Esophagus muscularis mucosa (tissue), 4 donors: ENCODE results near the gene CUTC. TPM values are rescaled to one million over a fixed set of nuclear protein-coding genes. Genes with fewer than 3 reads are reported as not detected.

ENCODE experiments used
- DNase-seq: peaks from one replicate; pipeline ENCODE4 v3.0.0-alpha.2; 2017; ENCODE audit errors: extremely low spot score
- H3K27ac ChIP-seq, 4 donors: fragments of 200-600 bp; sonication (generic); replicated peaks in 1 of 4; 1 replicate in 3 of 4; 2 replicates in 1 of 4; pipeline ENCODE4 v1.5.1; 2016 to 2019; ENCODE audit warnings: mild to moderate bottlenecking in 1 of 4
- H3K27me3 ChIP-seq, 4 donors: fragments of 200-600 bp; sonication (generic); one replicate each; pipeline versions ENCODE4 v1.5.1 to v1.6.0; 2016 to 2019
- H3K36me3 ChIP-seq, 4 donors: fragments of 200-600 bp; sonication (generic); one replicate each; pipeline ENCODE4 v1.5.1; 2016 to 2019
- H3K4me1 ChIP-seq, 4 donors: fragments of 200-600 bp; sonication (generic); one replicate each; pipeline ENCODE4 v1.5.1; 2016 to 2019
- H3K4me3 ChIP-seq, 4 donors: fragments of 200-600 bp; sonication (generic); 1 replicate in 2 of 4; 2 replicates in 2 of 4; pipeline ENCODE4 v1.5.1; 2016 to 2019; ENCODE audit warnings: mild to moderate bottlenecking in 4 of 4, moderate library complexity in 1 of 4
- H3K9me3 ChIP-seq, 4 donors: fragments of 200-600 bp; sonication (generic); 1 replicate in 3 of 4; 2 replicates in 1 of 4; pipeline ENCODE4 v1.5.1; 2016 to 2019
- EP300 ChIP-seq: sonication (generic); formaldehyde crosslinking; IDR thresholded peaks from one replicate; pipeline ENCODE4 v1.6.1; 2017; ENCODE audit warnings: antibody characterized with exemption
- POLR2A ChIP-seq: fragments of 450-650 bp; IDR thresholded peaks from one replicate; pipeline ENCODE4 v1.6.1; 2017; ENCODE audit warnings: antibody characterized with exemption, moderate library complexity, mild to moderate bottlenecking, low read depth
- POLR2AphosphoS5 ChIP-seq, 2 donors: sonication (generic); formaldehyde crosslinking; IDR thresholded peaks; one replicate each; pipeline ENCODE4 v1.6.1; 2017; ENCODE audit warnings: antibody characterized with exemption in 2 of 2
- WGBS: methylation state at CpG from one replicate; pipeline ENCODE4 v1.1.5; 2018; 5-methylcytosine and 5-hydroxymethylcytosine counted together
- intact Hi-C: fragments of 100-400 bp; cut with DNase I; formaldehyde crosslinking; loops from one replicate; pipeline ENCODE4 v1.15.1; 2023
- total RNA-seq, 4 donors: library from RNA; depleted of rRNA; stranded (reverse); fragments of >200 nt; gene quantifications; one replicate each; pipeline versions ENCODE4 v1.1.0 to v1.2.1, GENCODE V29; 2016
- TF ChIP-seq, protein P1 (sequence below), 3 experiments: fragments of 200-600 bp in 2 of 3; fragments of 450-650 bp in 1 of 3; sonication (generic) in 2 of 3; IDR thresholded peaks; one replicate each; pipeline ENCODE4 v1.5.1; 2017 to 2019; ENCODE audit warnings: antibody characterized with exemption in 3 of 3, mild to moderate bottlenecking in 2 of 3, moderate library complexity in 1 of 3

CUTC gene
- total RNA-seq, 4 donors from 2014 or later: 17.6 to 28.7 (median 24.1) TPM

DNA sequence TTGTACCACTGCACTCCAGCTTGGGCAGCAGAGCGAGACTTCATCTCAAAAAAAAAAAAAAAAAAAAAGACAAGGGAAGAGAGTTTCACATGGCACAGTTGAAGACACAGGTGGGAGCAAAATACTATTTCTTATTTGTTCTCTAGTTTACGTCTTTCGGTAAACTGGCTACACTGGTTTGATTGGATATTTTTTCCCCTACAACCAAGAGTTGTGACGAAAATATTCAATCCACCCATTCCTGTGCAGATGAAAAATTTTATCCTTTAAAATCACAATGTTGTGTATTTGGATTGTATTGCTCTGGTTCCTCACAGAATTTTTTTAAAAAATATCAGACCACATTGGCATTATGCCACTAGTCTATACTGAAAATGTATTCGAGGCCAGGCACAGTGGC lies 35.9 kb downstream of the CUTC start:
- TF ChIP-seq POLR2A: no peak
- TF ChIP-seq, protein P1, sequence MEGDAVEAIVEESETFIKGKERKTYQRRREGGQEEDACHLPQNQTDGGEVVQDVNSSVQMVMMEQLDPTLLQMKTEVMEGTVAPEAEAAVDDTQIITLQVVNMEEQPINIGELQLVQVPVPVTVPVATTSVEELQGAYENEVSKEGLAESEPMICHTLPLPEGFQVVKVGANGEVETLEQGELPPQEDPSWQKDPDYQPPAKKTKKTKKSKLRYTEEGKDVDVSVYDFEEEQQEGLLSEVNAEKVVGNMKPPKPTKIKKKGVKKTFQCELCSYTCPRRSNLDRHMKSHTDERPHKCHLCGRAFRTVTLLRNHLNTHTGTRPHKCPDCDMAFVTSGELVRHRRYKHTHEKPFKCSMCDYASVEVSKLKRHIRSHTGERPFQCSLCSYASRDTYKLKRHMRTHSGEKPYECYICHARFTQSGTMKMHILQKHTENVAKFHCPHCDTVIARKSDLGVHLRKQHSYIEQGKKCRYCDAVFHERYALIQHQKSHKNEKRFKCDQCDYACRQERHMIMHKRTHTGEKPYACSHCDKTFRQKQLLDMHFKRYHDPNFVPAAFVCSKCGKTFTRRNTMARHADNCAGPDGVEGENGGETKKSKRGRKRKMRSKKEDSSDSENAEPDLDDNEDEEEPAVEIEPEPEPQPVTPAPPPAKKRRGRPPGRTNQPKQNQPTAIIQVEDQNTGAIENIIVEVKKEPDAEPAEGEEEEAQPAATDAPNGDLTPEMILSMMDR (IDR thresholded peaks at IDR 0.05): no peak
- no peak for TF ChIP-seq POLR2AphosphoS5 (IDR thresholded peaks at IDR 0.05)
- no peak for TF ChIP-seq EP300
- H3K9me3 ChIP-seq: no peaks in the 10 kb centered on the region
- H3K27ac ChIP-seq: no peak overlapping the region
- WGBS: 73% methylated on average over 5 of the region's 5 CpGs
- no peaks in the 10 kb centered on the region for H3K27me3 ChIP-seq
- intact Hi-C loops: no loop called here
- H3K4me3 ChIP-seq: no peak overlapping the region
- no peaks in the 10 kb centered on the region for H3K36me3 ChIP-seq
- no peak for DNase-seq
- H3K4me1 ChIP-seq: no peaks in the 10 kb centered on the region

DNA sequence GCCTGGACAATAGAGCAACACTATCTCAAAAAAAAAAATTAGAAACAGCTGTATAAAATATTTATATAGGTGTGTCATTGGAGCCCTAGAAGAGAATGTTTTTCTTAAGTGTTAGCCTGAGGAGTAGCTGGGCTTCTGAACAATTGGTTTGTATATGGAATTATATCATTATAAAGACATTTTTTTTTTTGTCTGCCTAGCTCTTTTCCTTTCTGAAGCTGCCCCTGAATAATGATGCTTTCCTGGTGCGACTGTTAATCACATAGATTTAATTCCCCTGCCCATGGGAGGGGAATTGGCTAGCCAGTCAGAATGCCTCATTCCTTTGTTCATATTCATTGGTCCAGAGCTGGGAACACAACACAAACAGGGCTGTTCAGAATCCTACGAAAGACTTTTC lies 36.5 kb downstream of the CUTC start:
- DNase-seq: no peak
- TF ChIP-seq POLR2A (no peak), POLR2AphosphoS5 (IDR thresholded peaks at IDR 0.05) (no peak), EP300 (no peak)
- TF ChIP-seq, protein P1 (IDR thresholded peaks at IDR 0.05): no peak
- Histone ChIP-seq H3K9me3 (no peaks in the 10 kb centered on the region), H3K4me3 (no peak overlapping the region), H3K36me3 (no peaks in the 10 kb centered on the region), H3K27me3 (no peaks in the 10 kb centered on the region), H3K4me1 (no peaks in the 10 kb centered on the region), H3K27ac (no peak overlapping the region)
- 59% methylated on average over 2 of the region's 2 CpGs for WGBS
- intact Hi-C loops: no loop called here

DNA sequence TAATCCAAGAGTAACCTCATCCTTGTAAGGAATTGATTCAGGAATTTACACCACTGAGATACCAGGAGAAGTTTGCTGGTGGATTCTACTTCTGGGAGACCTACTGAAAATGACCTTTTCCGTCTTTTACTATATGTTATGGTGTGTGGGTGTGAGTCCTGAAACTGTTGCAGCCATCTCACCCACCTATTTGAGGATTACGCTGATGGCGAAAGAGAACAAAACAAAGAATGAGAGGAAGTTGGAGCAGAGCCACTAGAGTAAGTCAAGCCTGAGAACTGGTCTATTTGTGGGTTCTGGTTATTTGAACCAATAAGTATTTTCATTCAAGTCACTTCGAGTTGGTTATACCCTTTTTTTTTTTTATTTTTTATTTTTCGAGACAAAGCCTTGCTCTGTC lies 37.7 kb downstream of the CUTC start:
- intact Hi-C loops: no loop called here
- Histone ChIP-seq H3K4me3 (no peak overlapping the region), H3K27me3 (no peaks in the 10 kb centered on the region), H3K4me1 (no peaks in the 10 kb centered on the region), H3K9me3 (no peaks in the 10 kb centered on the region), H3K36me3 (no peaks in the 10 kb centered on the region), H3K27ac (no peak overlapping the region)
- no peak for DNase-seq
- WGBS: 83% methylated on average over 5 of the region's 5 CpGs
- no peak for TF ChIP-seq EP300
- no peak for TF ChIP-seq POLR2AphosphoS5 (IDR thresholded peaks at IDR 0.05)
- TF ChIP-seq, protein P1 (IDR thresholded peaks at IDR 0.05): no peak
- TF ChIP-seq POLR2A: no peak

DNA sequence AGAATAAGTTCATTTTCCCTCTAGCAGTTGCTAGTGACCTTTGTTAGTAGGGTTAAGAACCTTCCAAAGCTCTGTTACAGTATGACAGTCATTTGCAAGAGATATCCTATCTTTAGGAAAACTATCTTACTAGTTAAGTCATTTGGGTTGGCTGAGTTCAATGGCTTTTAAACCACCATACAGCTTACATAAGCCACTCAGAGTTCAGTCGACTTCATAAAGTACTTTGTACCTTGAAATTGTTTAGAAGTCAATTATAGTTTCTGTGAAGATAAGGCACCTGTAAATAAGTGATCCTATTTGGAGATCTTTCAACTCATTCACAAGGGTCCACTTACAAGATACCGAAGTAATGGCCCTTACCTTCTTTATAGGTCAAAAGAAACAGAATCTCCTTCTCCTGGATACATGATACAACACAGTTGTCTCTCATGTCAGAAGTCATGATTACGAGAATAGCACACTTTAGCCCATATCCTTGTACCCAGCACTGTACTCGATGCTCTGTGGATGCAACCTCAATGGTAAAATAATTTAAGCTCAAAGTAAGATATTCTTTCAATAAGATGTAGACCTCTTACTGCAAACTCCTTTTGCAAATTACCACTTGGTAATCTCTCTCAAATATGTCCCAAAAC lies 38.5 kb downstream of the CUTC start:
- no peak overlapping the region for H3K27ac ChIP-seq
- WGBS: 91% methylated on average over 4 of the region's 4 CpGs

More for the DNA sequence above, 38.5 kb downstream of the CUTC start:
- H3K4me3 ChIP-seq: no peak overlapping the region
- no peaks in the 10 kb centered on the region for H3K36me3 ChIP-seq
- intact Hi-C loops: no loop called here
- H3K4me1 ChIP-seq: no peaks in the 10 kb centered on the region
- no peaks in the 10 kb centered on the region for H3K27me3 ChIP-seq
- DNase-seq: no peak
- H3K9me3 ChIP-seq: no peaks in the 10 kb centered on the region
- TF ChIP-seq, protein P1 (IDR thresholded peaks at IDR 0.05): no peak
- TF ChIP-seq POLR2A: no peak
- no peak for TF ChIP-seq EP300
- TF ChIP-seq POLR2AphosphoS5 (IDR thresholded peaks at IDR 0.05): no peak
